ENCODE results near the gene LEMD2.

DNA sequence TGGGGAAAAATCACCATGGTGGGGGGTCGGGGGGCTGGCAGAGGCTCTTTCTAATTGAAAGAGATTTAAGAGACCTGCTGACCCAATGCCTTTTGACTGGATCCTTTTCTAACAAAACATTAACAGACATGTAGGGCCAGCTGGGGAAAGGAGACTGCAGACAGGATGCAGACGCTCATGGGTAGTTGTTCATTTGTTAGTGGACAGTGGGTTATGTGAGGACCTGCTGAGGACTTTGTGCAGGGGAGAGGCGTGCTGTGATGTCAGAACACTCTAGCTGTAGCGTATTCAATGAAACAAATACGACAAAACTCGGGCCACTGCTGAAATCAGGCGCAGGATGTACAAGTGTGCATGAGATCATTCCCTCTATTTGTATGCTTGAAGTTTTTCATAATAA, 43.4 kb downstream of the LEMD2 start:
- TF ChIP-seq EP300 (IDR thresholded peaks at IDR 0.05) (no peak), POLR2AphosphoS5 (IDR thresholded peaks at IDR 0.05) (no peak), POLR2A (IDR thresholded peaks at IDR 0.05; ENCODE audit: low read depth) (no peak)
- TF ChIP-seq, protein P1, sequence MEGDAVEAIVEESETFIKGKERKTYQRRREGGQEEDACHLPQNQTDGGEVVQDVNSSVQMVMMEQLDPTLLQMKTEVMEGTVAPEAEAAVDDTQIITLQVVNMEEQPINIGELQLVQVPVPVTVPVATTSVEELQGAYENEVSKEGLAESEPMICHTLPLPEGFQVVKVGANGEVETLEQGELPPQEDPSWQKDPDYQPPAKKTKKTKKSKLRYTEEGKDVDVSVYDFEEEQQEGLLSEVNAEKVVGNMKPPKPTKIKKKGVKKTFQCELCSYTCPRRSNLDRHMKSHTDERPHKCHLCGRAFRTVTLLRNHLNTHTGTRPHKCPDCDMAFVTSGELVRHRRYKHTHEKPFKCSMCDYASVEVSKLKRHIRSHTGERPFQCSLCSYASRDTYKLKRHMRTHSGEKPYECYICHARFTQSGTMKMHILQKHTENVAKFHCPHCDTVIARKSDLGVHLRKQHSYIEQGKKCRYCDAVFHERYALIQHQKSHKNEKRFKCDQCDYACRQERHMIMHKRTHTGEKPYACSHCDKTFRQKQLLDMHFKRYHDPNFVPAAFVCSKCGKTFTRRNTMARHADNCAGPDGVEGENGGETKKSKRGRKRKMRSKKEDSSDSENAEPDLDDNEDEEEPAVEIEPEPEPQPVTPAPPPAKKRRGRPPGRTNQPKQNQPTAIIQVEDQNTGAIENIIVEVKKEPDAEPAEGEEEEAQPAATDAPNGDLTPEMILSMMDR (IDR thresholded peaks at IDR 0.05), result no peak

Data from esophagus muscularis mucosa (tissue), 4 donors.